B cell (primary cell): ENCODE data around the gene IL4. TPM values are rescaled to one million over a fixed set of nuclear protein-coding genes. Genes with fewer than 3 reads are reported as not detected.

ENCODE experiments used
- ATAC-seq: fragments of 200-7000 bp; cut with Tn5 transposase; one replicate; pipeline ENCODE4 v1.10.0; 2021; ENCODE audit warnings: low read depth, mild to moderate bottlenecking, moderate number of reproducible peaks, moderate library complexity
- CTCF ChIA-PET: fragments of 350-600 bp; sonication (Branson Sonifier 250); formaldehyde crosslinking; loops from one replicate; lab custom pipeline; 2021; ENCODE audit warnings: antibody characterized with exemption, inconsistent platforms; lab: Charles Lee
- POLR2A ChIA-PET: fragments of 350-600 bp; sonication (Branson Sonifier 250); formaldehyde crosslinking; loops from one replicate; lab custom pipeline; 2021; ENCODE audit warnings: antibody characterized with exemption; lab: Charles Lee
- DNase-seq: peaks from one replicate; pipeline ENCODE4 v3.0.0; 2013
- H2AFZ ChIP-seq: 2 replicates; pipeline ENCODE4 v1.6.1; 2012; ENCODE audit warnings: mild to moderate bottlenecking, low read depth, low read length; ENCODE audit not compliant: insufficient read depth, poor library complexity, severe bottlenecking
- H3K27ac ChIP-seq, 2 donors: 1 replicate in 1 of 2; 2 replicates in 1 of 2; pipeline ENCODE4 v1.5.1; 2012 to 2013; ENCODE audit warnings: low read length in 2 of 2, mild to moderate bottlenecking in 2 of 2, moderate library complexity in 1 of 2
- H3K27me3 ChIP-seq, 4 experiments: fragments of 200-600 bp in 1 of 4; sonication (generic) in 1 of 4; replicated peaks in 1 of 4; 1 replicate in 2 of 4; 2 replicates in 2 of 4; pipeline versions ENCODE4 v1.6.1 to v1.7.0; 2013 to 2016; ENCODE audit warnings: low read length in 3 of 4, mild to moderate bottlenecking in 2 of 4, mixed read lengths in 1 of 4, moderate library complexity in 1 of 4; ENCODE audit not compliant: insufficient read depth in 4 of 4, control insufficient read depth in 3 of 4; ENCODE audit errors: control extremely low read depth in 1 of 4
- H3K36me3 ChIP-seq, 2 experiments: replicated peaks in 1 of 2; 1 replicate in 1 of 2; 2 replicates in 1 of 2; pipeline versions ENCODE4 v1.6.1 to v1.7.1; 2013; ENCODE audit warnings: low read length in 1 of 2; ENCODE audit not compliant: insufficient read depth in 2 of 2, control insufficient read depth in 1 of 2; ENCODE audit errors: control extremely low read depth in 1 of 2, extremely low read depth in 1 of 2
- H3K4me1 ChIP-seq, 2 donors: fragments of 200-600 bp in 1 of 2; sonication (generic) in 1 of 2; 1 replicate in 1 of 2; 2 replicates in 1 of 2; pipeline versions ENCODE4 v1.5.1 to v1.6.1; 2013 to 2017; ENCODE audit warnings: low read length in 2 of 2; ENCODE audit not compliant: control insufficient read depth in 2 of 2, insufficient read depth in 2 of 2
- H3K4me2 ChIP-seq: replicated peaks from 2 replicates; pipeline ENCODE3; 2012; ENCODE audit warnings: mild to moderate bottlenecking, low read depth, low read length; ENCODE audit not compliant: poor library complexity, severe bottlenecking
- H3K4me3 ChIP-seq, 5 experiments: fragments of 200-600 bp in 1 of 5; sonication (generic) in 1 of 5; 1 replicate in 3 of 5; 2 replicates in 2 of 5; pipeline versions ENCODE4 v1.5.1 to v1.7.0; 2011 to 2016; ENCODE audit warnings: low read length in 4 of 5, mild to moderate bottlenecking in 4 of 5, low read depth in 2 of 5, control low read depth in 1 of 5, moderate library complexity in 1 of 5; ENCODE audit not compliant: insufficient read depth in 1 of 5; ENCODE audit errors: control extremely low read depth in 1 of 5, extremely low read depth in 1 of 5
- H3K79me2 ChIP-seq: fragments of 200-600 bp; sonication (generic); one replicate; pipeline ENCODE4 v1.6.0; 2016; ENCODE audit warnings: low read length; ENCODE audit not compliant: control insufficient read depth, insufficient read depth
- H3K9ac ChIP-seq: fragments of 200-600 bp; sonication (generic); 2 replicates; pipeline ENCODE4 v1.6.1; 2017; ENCODE audit warnings: mild to moderate bottlenecking, low read length, moderate library complexity
- H3K9me3 ChIP-seq, 3 donors: one replicate each; pipeline versions ENCODE4 v1.6.1 to v1.7.1; 2013; ENCODE audit warnings: low read length in 2 of 3; ENCODE audit not compliant: control insufficient read depth in 2 of 3, insufficient read depth in 1 of 3; ENCODE audit errors: control extremely low read depth in 1 of 3
- H4K20me1 ChIP-seq: 2 replicates; pipeline ENCODE4 v1.6.0; 2012; ENCODE audit warnings: mild to moderate bottlenecking, low read length; ENCODE audit not compliant: insufficient read depth, control insufficient read depth, poor library complexity, severe bottlenecking
- H3K27ac Mint-ChIP-seq: one replicate; pipeline ENCODE4 v1.8.0; 2021; ENCODE audit warnings: mixed read lengths
- H3K27me3 Mint-ChIP-seq: one replicate; pipeline ENCODE4 v1.8.0; 2021; ENCODE audit warnings: mixed read lengths
- H3K4me1 Mint-ChIP-seq: one replicate; pipeline ENCODE4 v1.8.0; 2021; ENCODE audit warnings: mixed read lengths
- H3K4me3 Mint-ChIP-seq: one replicate; pipeline ENCODE4 v1.8.0; 2021; ENCODE audit warnings: mixed read lengths
- H3K9me3 Mint-ChIP-seq: one replicate; pipeline ENCODE4 v1.8.0; 2022; ENCODE audit warnings: mixed read lengths; ENCODE audit not compliant: insufficient read depth
- EZH2 ChIP-seq: IDR thresholded peaks from 2 replicates; pipeline ENCODE4 v1.6.1; 2012; ENCODE audit warnings: borderline replicate concordance, low read depth, mild to moderate bottlenecking, moderate library complexity, low read length; ENCODE audit not compliant: insufficient read depth, poor library complexity, severe bottlenecking
- WGBS: methylation state at CpG from one replicate; pipeline ENCODE4 v1.1.5; 2013; ENCODE audit warnings: missing lambda C conversion rate; ENCODE audit not compliant: insufficient coverage; 5-methylcytosine and 5-hydroxymethylcytosine counted together
- intact Hi-C: fragments of 100-400 bp; cut with micrococcal nuclease; formaldehyde crosslinking; loops from one replicate; pipeline ENCODE4 v1.10.0; 2022
- polyA plus RNA-seq: library from polyadenylated mRNA; depleted of rRNA; stranded (reverse); fragments of >200 nt; gene quantifications from 2 replicates; pipeline ENCODE4 v1.2.3, GENCODE V29; 2012
- total RNA-seq, 2 donors: library from RNA; stranded (reverse); fragments of 120-200 nt in 1 of 2; gene quantifications; 1 replicate in 1 of 2; 2 replicates in 1 of 2; pipeline versions ENCODE4 v1.2.3 to v1.2.4, GENCODE V29; 2013 to 2022
- TF ChIP-seq, protein P1 (sequence below): fragments of 200-600 bp; IDR thresholded peaks from one replicate; pipeline ENCODE4 v1.8.0; 2022; ENCODE audit warnings: antibody characterized with exemption, mild to moderate bottlenecking

The IL4 gene
- total and polyA plus RNA-seq, 2 donors (not counting 1 experiment from before 2014, with no cell fraction given) = not detected

DNA sequence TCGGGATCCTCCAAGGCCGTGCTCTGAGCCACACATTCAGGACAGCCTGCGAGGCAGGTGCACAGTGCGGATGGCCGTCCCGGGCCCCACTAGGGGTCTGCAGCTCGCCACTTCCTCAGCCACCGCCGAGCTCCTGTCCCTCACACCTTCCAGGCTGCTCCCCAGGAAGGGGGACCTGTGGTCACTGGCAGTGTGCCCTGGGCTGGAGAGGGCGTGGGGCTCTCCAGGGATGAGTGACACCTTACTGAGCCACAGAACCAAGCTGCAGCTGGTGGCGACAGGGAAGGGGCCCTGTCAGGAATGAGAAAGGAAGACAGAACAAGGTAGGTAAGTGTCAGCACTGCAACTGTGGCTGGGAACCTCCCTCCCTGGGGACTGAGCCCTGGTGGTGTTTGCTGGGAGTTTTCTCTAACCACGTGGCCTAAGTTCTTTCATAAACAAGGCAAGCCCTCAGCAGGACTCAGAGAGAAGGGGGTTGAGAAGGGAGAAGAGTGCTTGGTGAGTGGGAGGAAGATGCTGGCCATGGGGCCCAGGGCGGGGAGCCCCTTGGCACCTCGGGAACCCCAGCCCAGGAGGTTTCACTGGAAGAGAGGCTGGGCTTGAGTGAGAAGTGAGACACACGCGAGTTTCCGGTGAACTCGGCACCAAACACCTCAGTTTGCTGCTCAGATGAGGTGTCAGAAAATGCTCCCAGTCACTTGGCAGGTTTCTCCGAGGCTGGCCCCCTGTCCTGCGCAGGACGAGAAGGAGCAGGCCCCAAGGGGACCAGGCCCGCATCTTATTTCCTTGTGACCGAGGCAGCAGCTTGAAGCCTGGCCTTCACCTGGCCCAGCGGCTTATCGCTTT, 10.6 kb upstream of the IL4 start:
- intact Hi-C loops = no loop called here
- CTCF ChIA-PET = interaction anchor here (0.9 to 2.0 kb wide), 2 partner anchors 74 to 157 kb away, joined by 3 to 7 read pairs; no protein-coding TSS in a partner anchor
- POLR2A ChIA-PET = interaction anchor here (0.6 kb wide), 1 partner anchor 896 kb away, joined by 4 read pairs; no protein-coding TSS in a partner anchor
- TF ChIP-seq, protein P1, sequence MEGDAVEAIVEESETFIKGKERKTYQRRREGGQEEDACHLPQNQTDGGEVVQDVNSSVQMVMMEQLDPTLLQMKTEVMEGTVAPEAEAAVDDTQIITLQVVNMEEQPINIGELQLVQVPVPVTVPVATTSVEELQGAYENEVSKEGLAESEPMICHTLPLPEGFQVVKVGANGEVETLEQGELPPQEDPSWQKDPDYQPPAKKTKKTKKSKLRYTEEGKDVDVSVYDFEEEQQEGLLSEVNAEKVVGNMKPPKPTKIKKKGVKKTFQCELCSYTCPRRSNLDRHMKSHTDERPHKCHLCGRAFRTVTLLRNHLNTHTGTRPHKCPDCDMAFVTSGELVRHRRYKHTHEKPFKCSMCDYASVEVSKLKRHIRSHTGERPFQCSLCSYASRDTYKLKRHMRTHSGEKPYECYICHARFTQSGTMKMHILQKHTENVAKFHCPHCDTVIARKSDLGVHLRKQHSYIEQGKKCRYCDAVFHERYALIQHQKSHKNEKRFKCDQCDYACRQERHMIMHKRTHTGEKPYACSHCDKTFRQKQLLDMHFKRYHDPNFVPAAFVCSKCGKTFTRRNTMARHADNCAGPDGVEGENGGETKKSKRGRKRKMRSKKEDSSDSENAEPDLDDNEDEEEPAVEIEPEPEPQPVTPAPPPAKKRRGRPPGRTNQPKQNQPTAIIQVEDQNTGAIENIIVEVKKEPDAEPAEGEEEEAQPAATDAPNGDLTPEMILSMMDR = no peak
- no peak for TF ChIP-seq EZH2
- Histone ChIP-seq H3K36me3 (no peaks in the 10 kb centered on the region), H3K4me1 (peaks cover 0 to 16% of the 10 kb centered on the region in 2 donors), H3K9ac (no peak overlapping the region), H3K4me2 (peak overlapping the region; percentile 39), H3K9me3 (peaks cover 0 to 3% (median 0%) of the 10 kb centered on the region in 3 donors), H3K4me3 (no peak overlapping the region), H3K27me3 (peaks cover 0 to 6% (median 0%) of the 10 kb centered on the region in 4 experiments), H3K79me2 (no peaks in the 10 kb centered on the region), H2AFZ (peak overlapping the region; percentile 51), H4K20me1 (no peaks in the 10 kb centered on the region), H3K27ac (no peak overlapping the region)
- peak; percentile 36 for ATAC-seq
- Mint-ChIP-seq H3K4me1 (peaks cover 30% of the 10 kb centered on the region), H3K4me3 (peak overlapping the region; percentile 9), H3K27me3 (peaks cover under 1% of the 10 kb centered on the region), H3K9me3 (no peaks in the 10 kb centered on the region), H3K27ac (peak overlapping the region; percentile 12)
- 54% methylated on average over 23 of the region's 25 CpGs for WGBS
- DNase-seq = peak; percentile 36
